ENCODE results near the gene DYSF. TPM values are rescaled to one million over a fixed set of nuclear protein-coding genes. Genes with fewer than 3 reads are reported as not detected.
A peak's percentile ranks its signal among the peaks of the same experiment; 100 is the strongest.

The DYSF gene
- total and polyA plus RNA-seq, 9 donors: 2.3 to 16.5 (median 5.1) TPM

- intact Hi-C loops (cut with DNase I): no loop called here
- WGBS, 3 donors: 78 to 82% (median 80%) methylated on average over 11 of the region's 11 CpGs
- TF ChIP-seq CTCF (IDR thresholded peaks at IDR 0.05): no peak
- TF ChIP-seq EP300 (IDR thresholded peaks at IDR 0.05): no peak
- no peak for TF ChIP-seq POLR2A (IDR thresholded peaks at IDR 0.05)
- no peak overlapping the region for H3K4me3 ChIP-seq
- no peaks in the 10 kb centered on the region for H3K27me3 ChIP-seq
- H3K4me1 ChIP-seq (ENCODE audit: insufficient read depth): no peaks in the 10 kb centered on the region
- no peaks in the 10 kb centered on the region for H3K9me3 ChIP-seq
- no peak overlapping the region for H3K27ac ChIP-seq
- H3K36me3 ChIP-seq: no peaks in the 10 kb centered on the region
- no peak for DNase-seq
Measured at GRCh38 chr2:71664161-71664560, 210.8 kb downstream of the DYSF start.

- no peak for DNase-seq
- TF ChIP-seq EP300 (IDR thresholded peaks at IDR 0.05) (no peak), CTCF (IDR thresholded peaks at IDR 0.05) (no peak), POLR2A (IDR thresholded peaks at IDR 0.05) (no peak)
- Histone ChIP-seq H3K4me3 (no peak overlapping the region), H3K9me3 (no peaks in the 10 kb centered on the region), H3K27me3 (no peaks in the 10 kb centered on the region), H3K4me1 (ENCODE audit: insufficient read depth) (no peaks in the 10 kb centered on the region), H3K36me3 (no peaks in the 10 kb centered on the region), H3K27ac (no peak overlapping the region)
- intact Hi-C loops (cut with DNase I): no loop called here
- WGBS, 3 donors: 85 to 90% (median 87%) methylated on average over 11 of the region's 11 CpGs
Measured at GRCh38 chr2:71665168-71666093, 212.1 kb downstream of the DYSF start.

- Histone ChIP-seq H3K36me3 (no peaks in the 10 kb centered on the region), H3K27ac (no peak overlapping the region)
- 73 to 79% (median 75%) methylated on average over 5 of the region's 5 CpGs for WGBS, 3 donors
Measured at GRCh38 chr2:71666094-71666474, 212.7 kb downstream of the DYSF start.

GRCh38 chr2:71667256-71668182 lies 214.2 kb downstream of the DYSF start:
- no peaks in the 10 kb centered on the region for H3K9me3 ChIP-seq
- no peaks in the 10 kb centered on the region for H3K4me1 ChIP-seq (ENCODE audit: insufficient read depth)
- TF ChIP-seq EP300 (IDR thresholded peaks at IDR 0.05) (no peak), CTCF (IDR thresholded peaks at IDR 0.05) (no peak), POLR2A (IDR thresholded peaks at IDR 0.05) (no peak)
- DNase-seq: peak in 1 of 5 donors; percentile 4
- H3K27me3 ChIP-seq: no peaks in the 10 kb centered on the region
- intact Hi-C loops (cut with DNase I): no loop called here
- H3K36me3 ChIP-seq: no peaks in the 10 kb centered on the region
- 63 to 76% (median 64%) methylated on average over 15 of the region's 15 CpGs for WGBS, 3 donors
- no peak overlapping the region for H3K4me3 ChIP-seq
- no peak overlapping the region for H3K27ac ChIP-seq

More at GRCh38 chr2:71666094-71666474, 212.7 kb downstream of the DYSF start:
- no peak for DNase-seq
- TF ChIP-seq POLR2A (IDR thresholded peaks at IDR 0.05): no peak
- TF ChIP-seq EP300 (IDR thresholded peaks at IDR 0.05): no peak
- Histone ChIP-seq H3K4me3 (no peak overlapping the region), H3K9me3 (no peaks in the 10 kb centered on the region), H3K27me3 (no peaks in the 10 kb centered on the region), H3K4me1 (ENCODE audit: insufficient read depth) (no peaks in the 10 kb centered on the region)
- intact Hi-C loops (cut with DNase I): no loop called here
